Epithelial cell of proximal tubule (primary cell): ENCODE measurements around the gene TMC3. TPM values are rescaled to one million over a fixed set of nuclear protein-coding genes. Genes with fewer than 3 reads are reported as not detected.

Source experiments
- DNase-seq: peaks from one replicate; pipeline ENCODE4 v3.0.0-alpha.2; 2011; ENCODE audit warnings: low read depth
- H3K4me3 ChIP-seq: 2 replicates; pipeline ENCODE4 v1.5.1; 2011; ENCODE audit warnings: low read depth, mild to moderate bottlenecking, low read length
- total RNA-seq: library from RNA; depleted of rRNA; stranded (reverse); fragments of >200 nt; gene quantifications from 2 replicates; pipeline ENCODE4 v1.2.3, GENCODE V29; 2015
- TF ChIP-seq, protein P1 (sequence below): conservative IDR thresholded peaks from 2 replicates; pipeline ENCODE4 v1.5.1; 2012; ENCODE audit warnings: low read depth, mild to moderate bottlenecking, low read length

The TMC3 gene
- total RNA-seq, 1 donor from 2014 or later: not detected

DNA sequence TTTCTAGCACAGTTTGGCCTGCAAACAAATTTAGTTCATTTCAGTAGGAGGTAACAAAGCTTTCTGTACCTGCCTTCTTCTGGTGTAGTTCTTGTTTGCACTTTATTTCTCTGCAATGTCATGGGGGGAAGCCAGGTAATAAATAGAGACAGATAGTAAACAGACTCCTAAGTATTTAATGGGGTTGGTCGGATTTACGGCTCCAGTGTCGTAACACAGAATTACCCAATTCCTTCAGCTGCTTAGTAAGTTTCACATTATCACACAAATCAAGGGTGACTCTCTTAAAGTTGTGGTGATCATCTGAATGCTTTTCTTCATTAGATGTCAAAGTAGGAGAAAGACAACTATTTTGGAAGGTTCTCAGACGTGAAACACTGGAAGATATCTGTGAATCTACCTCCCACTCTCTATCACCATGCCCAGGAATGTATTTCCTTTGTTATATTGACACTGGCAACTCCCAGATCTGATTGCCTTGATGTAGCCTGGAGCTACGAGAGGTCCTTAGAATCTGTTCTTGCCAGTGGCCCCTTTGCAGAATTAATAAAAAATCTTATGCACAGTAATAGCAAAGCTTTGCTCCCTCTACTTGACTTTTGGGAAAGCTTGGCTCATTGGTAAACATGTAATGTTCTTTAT lies 25.0 kb upstream of the TMC3 start:
- H3K4me3 ChIP-seq: no peak overlapping the region
- no peak for DNase-seq
- TF ChIP-seq, protein P1, sequence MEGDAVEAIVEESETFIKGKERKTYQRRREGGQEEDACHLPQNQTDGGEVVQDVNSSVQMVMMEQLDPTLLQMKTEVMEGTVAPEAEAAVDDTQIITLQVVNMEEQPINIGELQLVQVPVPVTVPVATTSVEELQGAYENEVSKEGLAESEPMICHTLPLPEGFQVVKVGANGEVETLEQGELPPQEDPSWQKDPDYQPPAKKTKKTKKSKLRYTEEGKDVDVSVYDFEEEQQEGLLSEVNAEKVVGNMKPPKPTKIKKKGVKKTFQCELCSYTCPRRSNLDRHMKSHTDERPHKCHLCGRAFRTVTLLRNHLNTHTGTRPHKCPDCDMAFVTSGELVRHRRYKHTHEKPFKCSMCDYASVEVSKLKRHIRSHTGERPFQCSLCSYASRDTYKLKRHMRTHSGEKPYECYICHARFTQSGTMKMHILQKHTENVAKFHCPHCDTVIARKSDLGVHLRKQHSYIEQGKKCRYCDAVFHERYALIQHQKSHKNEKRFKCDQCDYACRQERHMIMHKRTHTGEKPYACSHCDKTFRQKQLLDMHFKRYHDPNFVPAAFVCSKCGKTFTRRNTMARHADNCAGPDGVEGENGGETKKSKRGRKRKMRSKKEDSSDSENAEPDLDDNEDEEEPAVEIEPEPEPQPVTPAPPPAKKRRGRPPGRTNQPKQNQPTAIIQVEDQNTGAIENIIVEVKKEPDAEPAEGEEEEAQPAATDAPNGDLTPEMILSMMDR: no peak

GRCh38 chr15:81398456-81398855 lies 24.4 kb upstream of the TMC3 start:
- DNase-seq: no peak
- TF ChIP-seq, protein P1: no peak
- H3K4me3 ChIP-seq: no peak overlapping the region

GRCh38 chr15:81394603-81395002 lies 20.6 kb upstream of the TMC3 start:
- TF ChIP-seq, protein P1: no peak
- H3K4me3 ChIP-seq: no peak overlapping the region
- DNase-seq: peak; percentile 12

- TF ChIP-seq, protein P1: no peak
- no peak for DNase-seq
Measured at GRCh38 chr15:81391657-81392056, 17.6 kb upstream of the TMC3 start.

DNA sequence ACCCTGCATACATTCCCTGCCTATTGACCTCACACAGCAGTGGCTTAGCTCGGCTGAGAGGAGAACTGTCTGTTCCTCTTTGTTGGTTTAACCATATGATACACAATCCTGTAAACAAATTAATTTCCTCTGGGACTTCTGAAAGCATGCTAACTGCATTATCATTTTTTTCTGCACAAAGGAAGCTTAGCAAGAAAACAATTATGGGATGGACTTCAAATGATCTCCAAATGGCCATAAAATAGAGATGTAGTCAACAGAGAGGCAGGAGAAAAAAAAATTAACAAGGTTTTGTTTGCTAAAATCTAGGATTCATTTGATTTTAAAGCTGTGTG lies 14.4 kb upstream of the TMC3 start:
- TF ChIP-seq, protein P1: no peak
- DNase-seq: no peak
- no peak overlapping the region for H3K4me3 ChIP-seq

More at GRCh38 chr15:81391657-81392056, 17.6 kb upstream of the TMC3 start:
- no peak overlapping the region for H3K4me3 ChIP-seq

GRCh38 chr15:81387621-81388435 lies 13.8 kb upstream of the TMC3 start:
- TF ChIP-seq, protein P1: no peak
- no peak for DNase-seq
- H3K4me3 ChIP-seq: no peak overlapping the region
